Measurements from ENCODE around the gene MACF1. TPM values are rescaled to one million over a fixed set of nuclear protein-coding genes. Genes with fewer than 3 reads are reported as not detected.
"Not testable (repeated sequence)": the region's sequence is repeated elsewhere in the genome, so short reads cannot be mapped to it uniquely, and the experiment has no call there.

The MACF1 gene
- total RNA-seq, 1 experiment from 2014 or later: 211 TPM

DNA sequence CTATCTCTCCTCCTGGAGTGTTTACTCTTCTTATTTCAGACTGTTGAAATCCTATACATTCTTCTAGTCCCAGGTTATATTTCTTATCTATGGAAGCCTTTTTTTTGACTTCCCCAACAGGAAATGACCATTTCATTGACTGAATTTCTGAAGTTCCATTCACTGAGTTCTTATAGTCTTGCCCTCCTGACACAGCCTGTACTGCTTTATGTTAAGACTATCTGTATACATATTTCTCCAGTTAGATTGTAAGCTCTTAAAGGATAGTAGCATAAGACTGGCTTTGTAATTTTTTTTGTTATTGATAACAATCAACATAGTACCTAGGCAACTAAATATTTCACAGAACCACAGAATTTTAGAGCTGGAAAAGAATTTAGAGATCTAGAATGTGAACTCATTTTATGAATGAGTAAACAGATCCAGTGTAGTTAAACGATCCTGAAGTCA lies 14.9 kb upstream of the MACF1 start:
- peak in 1 of 2 experiments; percentile 40 for DNase-seq (ENCODE audit: low read depth in 1 of 2, low spot score in 2 of 2)
- Histone ChIP-seq H3K27ac (peak overlapping the region; percentile 46), H3K4me3 (no peak overlapping the region), H3K4me1 (replicated peaks) (peaks cover 73% of the 10 kb centered on the region), H3K27me3 (replicated peaks) (no peaks in the 10 kb centered on the region), H3K9me3 (replicated peaks) (no peaks in the 10 kb centered on the region), H3K36me3 (no peaks in the 10 kb centered on the region)

DNA sequence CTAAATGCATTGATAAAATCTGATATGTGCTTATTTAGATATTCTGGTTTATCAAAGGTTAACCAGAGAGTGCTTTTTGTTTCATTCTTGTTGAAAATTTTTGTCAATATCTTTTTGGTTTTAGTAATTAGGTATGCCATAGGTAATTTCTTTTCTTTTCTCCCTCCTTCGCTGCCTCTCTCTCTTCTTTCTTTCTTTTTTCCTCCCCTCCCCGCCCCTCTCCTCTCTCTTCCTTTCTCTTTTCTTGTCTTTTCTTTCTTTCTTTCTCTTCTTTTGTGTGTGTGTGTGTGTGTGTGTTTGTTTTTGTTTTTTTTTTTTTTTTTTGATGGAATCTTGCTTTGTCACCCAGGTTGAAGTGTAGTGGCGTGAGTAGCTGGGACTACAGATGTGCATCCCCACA lies 14.4 kb upstream of the MACF1 start:
- no peaks in the 10 kb centered on the region for H3K9me3 ChIP-seq (replicated peaks)
- no peaks in the 10 kb centered on the region for H3K27me3 ChIP-seq (replicated peaks)
- H3K36me3 ChIP-seq: no peaks in the 10 kb centered on the region
- H3K4me3 ChIP-seq: no peak overlapping the region
- peak overlapping the region; percentile 46; the same call in 1 of the 2 replicates for H3K27ac ChIP-seq
- H3K4me1 ChIP-seq (replicated peaks): peaks cover 73% of the 10 kb centered on the region
- no peak for DNase-seq (ENCODE audit: low read depth in 1 of 2, low spot score in 2 of 2)

DNA sequence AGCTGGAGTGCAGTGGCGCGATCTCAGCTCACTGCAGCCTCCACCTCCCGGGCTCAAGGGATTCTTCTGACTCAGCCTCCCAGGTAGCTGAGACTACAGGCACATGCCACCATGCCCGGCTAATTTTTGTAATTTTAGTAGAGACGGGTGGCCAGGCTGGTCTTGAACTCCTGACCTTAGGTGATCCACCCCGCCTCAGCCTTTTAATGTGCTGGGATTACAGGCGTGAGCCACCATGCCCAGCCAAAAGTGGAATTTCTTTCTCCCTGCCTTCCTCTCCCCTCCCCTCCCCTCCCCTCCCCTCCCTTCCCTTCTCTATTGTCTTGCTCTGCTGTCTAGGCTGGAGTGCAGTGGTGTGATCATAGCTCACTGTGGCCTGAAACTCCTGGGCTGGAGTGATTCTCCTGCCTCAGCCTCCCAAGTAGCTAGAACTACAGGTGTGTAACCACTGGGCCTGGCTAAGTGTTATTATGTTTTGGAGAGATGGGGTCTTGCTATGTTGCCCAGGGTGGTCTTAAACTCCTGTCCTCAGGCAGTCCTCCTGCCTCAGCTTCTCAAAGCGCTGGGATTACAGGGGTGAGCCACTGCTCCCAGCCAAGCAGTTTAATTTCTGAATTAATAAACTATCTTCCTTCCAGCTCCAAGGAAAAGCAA lies 10.0 kb upstream of the MACF1 start:
- Histone ChIP-seq H3K4me3 (no peak overlapping the region), H3K27me3 (replicated peaks) (no peaks in the 10 kb centered on the region), H3K27ac (peak overlapping the region; percentile 72), H3K36me3 (no peaks in the 10 kb centered on the region), H3K4me1 (replicated peaks) (peaks cover 78% of the 10 kb centered on the region), H3K9me3 (replicated peaks) (no peaks in the 10 kb centered on the region)
- DNase-seq (ENCODE audit: low read depth in 1 of 2, low spot score in 2 of 2): no peak

DNA sequence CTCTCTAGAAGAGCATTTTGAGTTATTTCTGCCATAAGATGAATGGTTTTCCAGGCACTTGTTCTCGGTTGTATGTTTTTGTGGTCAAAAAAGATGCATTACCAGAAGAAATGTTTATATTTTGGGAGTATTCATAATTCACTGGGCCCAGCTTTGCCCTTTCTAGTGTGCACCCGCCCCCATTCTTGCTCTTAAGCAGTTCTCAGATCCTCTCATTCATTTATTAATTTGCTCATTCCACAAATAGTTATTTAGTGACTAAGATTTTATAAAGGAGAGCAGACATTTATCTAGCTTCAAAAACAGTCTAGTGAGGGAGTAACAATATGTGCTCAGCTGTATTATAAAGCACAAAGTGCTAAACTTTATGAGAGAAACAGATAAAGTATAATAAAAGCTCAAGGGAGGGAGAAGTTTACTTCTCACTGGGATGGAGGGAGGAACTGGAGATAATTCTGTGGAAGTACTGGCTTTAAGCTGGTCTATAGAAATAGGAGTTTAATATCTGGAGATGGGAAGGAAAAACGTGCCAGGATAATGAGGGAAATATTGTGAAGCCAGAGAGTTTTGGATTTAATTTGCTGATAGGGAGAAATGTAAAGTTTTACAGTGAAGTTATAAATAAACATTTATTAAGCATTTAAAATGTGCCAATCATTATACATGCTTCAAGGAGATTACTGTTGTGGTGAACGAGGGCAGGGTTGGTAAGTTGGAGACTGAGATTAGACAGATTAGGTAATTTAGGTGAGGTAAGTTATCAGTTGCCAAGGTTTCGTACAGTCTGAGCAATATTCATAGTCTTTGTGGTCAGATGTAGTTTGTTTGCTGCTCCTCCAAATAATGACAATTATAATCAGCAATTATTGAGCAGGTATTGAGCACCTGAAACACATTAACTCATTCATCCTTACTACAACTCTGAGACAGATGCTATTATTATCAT lies 9.1 kb upstream of the MACF1 start:
- Histone ChIP-seq H3K9me3 (replicated peaks) (no peaks in the 10 kb centered on the region), H3K27ac (peak overlapping the region; percentile 72), H3K4me3 (no peak overlapping the region), H3K4me1 (replicated peaks) (peaks cover 70% of the 10 kb centered on the region), H3K27me3 (replicated peaks) (no peaks in the 10 kb centered on the region), H3K36me3 (no peaks in the 10 kb centered on the region)
- DNase-seq (ENCODE audit: low read depth in 1 of 2, low spot score in 2 of 2): peak; percentile 72 to 77

GRCh38 chr1:39196244-39197215 lies 8.0 kb upstream of the MACF1 start:
- H3K4me3 ChIP-seq: no peak overlapping the region
- peak in 1 of 2 experiments; percentile 48 for DNase-seq (ENCODE audit: low read depth in 1 of 2, low spot score in 2 of 2)
- H3K4me1 ChIP-seq (replicated peaks): peaks cover 60% of the 10 kb centered on the region
- H3K36me3 ChIP-seq: no peaks in the 10 kb centered on the region
- no peaks in the 10 kb centered on the region for H3K27me3 ChIP-seq (replicated peaks)
- peak overlapping the region; percentile 72 for H3K27ac ChIP-seq
- H3K9me3 ChIP-seq (replicated peaks): no peaks in the 10 kb centered on the region

GRCh38 chr1:39199593-39199992 lies 4.9 kb upstream of the MACF1 start:
- Histone ChIP-seq H3K27ac (no peak overlapping the region), H3K36me3 (no peaks in the 10 kb centered on the region; the same call in 1 of the 2 replicates), H3K4me1 (replicated peaks) (peaks cover 42% of the 10 kb centered on the region), H3K4me3 (no peak overlapping the region), H3K27me3 (replicated peaks) (no peaks in the 10 kb centered on the region), H3K9me3 (replicated peaks) (no peaks in the 10 kb centered on the region)
- DNase-seq (ENCODE audit: low read depth in 1 of 2, low spot score in 2 of 2): no peak

DNA sequence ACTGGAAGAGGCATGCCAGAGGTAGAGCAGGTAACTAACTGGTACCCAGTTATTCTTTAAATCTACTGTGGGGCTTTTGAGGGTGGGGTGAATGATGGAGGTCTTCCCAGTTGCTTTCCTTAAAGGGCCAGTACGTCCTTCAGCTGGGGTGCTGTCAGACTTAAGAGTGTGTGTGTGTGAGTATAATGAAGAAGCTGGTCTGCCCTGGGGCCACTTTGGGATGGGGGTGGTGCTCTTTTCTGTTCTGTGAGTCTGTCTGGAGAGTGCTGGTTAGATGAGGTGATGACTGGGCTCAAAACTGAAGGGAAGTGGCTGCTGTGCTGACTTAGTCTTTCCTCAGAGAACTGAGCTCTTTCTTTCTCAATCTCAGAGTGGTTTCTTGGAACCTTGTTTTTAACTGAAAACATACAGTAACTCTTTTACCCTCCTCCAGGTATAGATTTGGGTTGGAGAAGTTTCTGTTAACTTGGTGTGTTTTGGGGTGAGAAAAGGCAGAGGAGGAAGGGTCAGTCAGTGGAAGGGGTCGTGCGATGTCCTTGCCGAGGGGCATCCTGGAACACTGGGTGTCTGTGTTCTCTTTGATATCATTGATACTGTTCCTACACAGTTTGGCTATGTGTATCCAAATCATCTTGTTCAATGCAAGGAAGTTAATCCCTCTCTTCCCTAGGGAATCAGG lies 746 bp downstream of the MACF1 start:
- no peaks in the 10 kb centered on the region; the same call in 1 of the 2 replicates for H3K36me3 ChIP-seq
- H3K4me3 ChIP-seq: peak overlapping the region; percentile 39
- H3K9me3 ChIP-seq (replicated peaks): no peaks in the 10 kb centered on the region
- DNase-seq (ENCODE audit: low read depth in 1 of 2, low spot score in 2 of 2): peak; percentile 78
- H3K4me1 ChIP-seq (replicated peaks): peaks cover 27% of the 10 kb centered on the region
- peak overlapping the region; percentile 67 for H3K27ac ChIP-seq
- no peaks in the 10 kb centered on the region for H3K27me3 ChIP-seq (replicated peaks)

DNA sequence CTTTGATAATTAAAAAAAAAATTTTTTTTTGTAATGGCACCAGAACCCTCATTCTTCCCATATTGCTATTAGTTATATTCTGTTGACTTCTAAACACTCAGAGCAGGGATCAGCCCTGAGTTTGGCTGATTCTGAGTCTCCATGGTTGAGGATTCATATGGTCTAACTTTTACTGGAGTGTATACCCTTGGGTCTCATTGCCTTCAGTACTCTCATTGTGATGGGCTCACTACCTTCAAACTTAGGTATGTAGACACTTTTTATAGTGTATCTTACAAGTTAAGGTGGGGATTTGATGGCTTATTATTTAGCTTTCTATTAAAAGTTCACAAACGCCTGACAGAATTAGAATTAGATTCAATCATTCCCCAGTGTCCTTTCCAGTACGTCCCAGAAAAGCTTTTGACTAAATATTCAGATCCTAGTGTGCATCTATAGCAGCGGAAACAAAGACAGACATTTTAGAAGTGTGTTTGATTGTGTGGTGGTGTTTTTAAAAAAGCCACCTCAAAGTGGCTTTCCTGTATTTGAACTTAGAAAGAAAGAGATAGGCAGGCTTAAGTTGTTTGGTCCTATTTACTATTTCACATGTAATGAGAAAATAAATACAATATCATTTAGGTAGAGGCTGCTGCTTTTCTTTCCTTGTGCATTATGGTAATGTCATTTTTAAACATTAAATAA lies 1.4 kb downstream of the MACF1 start:
- Histone ChIP-seq H3K27ac (peak overlapping the region; percentile 67), H3K4me3 (peak overlapping the region; percentile 39), H3K9me3 (replicated peaks) (no peaks in the 10 kb centered on the region), H3K4me1 (replicated peaks) (peaks cover 27% of the 10 kb centered on the region), H3K27me3 (replicated peaks) (no peaks in the 10 kb centered on the region), H3K36me3 (no peaks in the 10 kb centered on the region; the same call in 1 of the 2 replicates)
- peak in 1 of 2 experiments; percentile 34 for DNase-seq (ENCODE audit: low read depth in 1 of 2, low spot score in 2 of 2)

GRCh38 chr1:39208360-39208759 lies 3.9 kb downstream of the MACF1 start:
- not testable (repeated sequence) for H3K27me3 ChIP-seq (replicated peaks); H3K36me3 ChIP-seq; H3K9me3 ChIP-seq (replicated peaks); H3K4me3 ChIP-seq; DNase-seq (ENCODE audit: low read depth in 1 of 2, low spot score in 2 of 2); H3K27ac ChIP-seq
- peaks cover 42% of the 10 kb centered on the region for H3K4me1 ChIP-seq (replicated peaks)

DNA sequence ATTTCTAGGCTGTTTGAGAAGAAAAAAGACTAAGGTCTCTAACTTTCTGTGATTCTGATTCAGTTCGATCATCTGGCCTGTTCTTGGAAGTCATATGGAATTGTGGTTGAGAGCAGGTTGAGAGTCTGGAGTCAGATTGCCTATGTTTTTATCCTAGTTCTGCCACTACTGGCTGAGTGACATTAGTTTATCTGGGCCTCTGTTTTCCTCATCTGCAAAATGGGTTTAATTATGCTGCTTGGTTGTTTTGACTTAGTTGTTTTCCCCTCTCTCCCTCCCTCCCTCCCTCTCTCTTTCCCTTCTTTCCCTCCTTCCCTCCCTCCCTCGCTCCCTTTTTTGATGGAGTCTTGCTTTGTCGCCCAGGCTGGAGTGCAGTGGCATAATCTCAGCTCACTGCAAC lies 6.2 kb downstream of the MACF1 start:
- Histone ChIP-seq H3K4me1 (replicated peaks) (peaks cover 45% of the 10 kb centered on the region), H3K27ac (no peak overlapping the region), H3K9me3 (replicated peaks) (no peaks in the 10 kb centered on the region), H3K36me3 (peaks cover 11% of the 10 kb centered on the region), H3K4me3 (no peak overlapping the region), H3K27me3 (replicated peaks) (no peaks in the 10 kb centered on the region)
- no peak for DNase-seq (ENCODE audit: low read depth in 1 of 2, low spot score in 2 of 2)

- Histone ChIP-seq H3K9me3 (replicated peaks) (no peaks in the 10 kb centered on the region), H3K36me3 (peaks cover 11% of the 10 kb centered on the region), H3K27ac (peak overlapping the region; percentile 60; the same call in 1 of the 2 replicates), H3K4me3 (no peak overlapping the region), H3K4me1 (replicated peaks) (peaks cover 34% of the 10 kb centered on the region), H3K27me3 (replicated peaks) (no peaks in the 10 kb centered on the region)
- no peak for DNase-seq (ENCODE audit: low read depth in 1 of 2, low spot score in 2 of 2)
Observed at GRCh38 chr1:39212499-39212898, 8.0 kb downstream of the MACF1 start.

DNA sequence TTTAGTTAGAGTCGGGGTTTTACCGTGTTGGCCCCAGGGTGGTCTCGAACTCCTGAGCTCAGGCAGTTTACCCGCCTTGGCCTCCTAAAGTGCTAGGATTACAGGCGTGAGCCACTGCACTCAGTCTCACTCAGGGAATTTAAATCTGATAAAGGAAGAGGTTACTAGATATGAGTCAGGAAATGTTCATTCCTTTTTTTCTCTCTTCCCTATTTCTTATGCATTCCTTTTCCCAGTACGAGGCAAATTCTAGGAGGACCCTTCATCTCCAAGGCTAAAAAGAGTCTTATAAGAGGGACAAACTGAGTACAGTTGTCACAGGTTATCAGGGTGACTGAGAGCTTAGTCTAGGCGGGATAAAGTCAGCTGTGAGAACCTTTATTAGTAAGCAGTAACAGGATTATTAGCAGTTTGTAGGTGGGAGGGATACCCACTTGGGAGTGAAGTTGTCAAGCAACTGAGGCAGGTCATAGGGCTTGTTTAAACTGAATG lies 9.1 kb downstream of the MACF1 start:
- H3K4me3 ChIP-seq: no peak overlapping the region
- no peaks in the 10 kb centered on the region for H3K9me3 ChIP-seq (replicated peaks)
- DNase-seq (ENCODE audit: low read depth in 1 of 2, low spot score in 2 of 2): peak; percentile 67 to 76
- peaks cover 11% of the 10 kb centered on the region for H3K36me3 ChIP-seq
- H3K27me3 ChIP-seq (replicated peaks): no peaks in the 10 kb centered on the region
- peak overlapping the region; percentile 60 for H3K27ac ChIP-seq
- H3K4me1 ChIP-seq (replicated peaks): peaks cover 33% of the 10 kb centered on the region
